ENCODE measurements around the gene GPC3.

DNA sequence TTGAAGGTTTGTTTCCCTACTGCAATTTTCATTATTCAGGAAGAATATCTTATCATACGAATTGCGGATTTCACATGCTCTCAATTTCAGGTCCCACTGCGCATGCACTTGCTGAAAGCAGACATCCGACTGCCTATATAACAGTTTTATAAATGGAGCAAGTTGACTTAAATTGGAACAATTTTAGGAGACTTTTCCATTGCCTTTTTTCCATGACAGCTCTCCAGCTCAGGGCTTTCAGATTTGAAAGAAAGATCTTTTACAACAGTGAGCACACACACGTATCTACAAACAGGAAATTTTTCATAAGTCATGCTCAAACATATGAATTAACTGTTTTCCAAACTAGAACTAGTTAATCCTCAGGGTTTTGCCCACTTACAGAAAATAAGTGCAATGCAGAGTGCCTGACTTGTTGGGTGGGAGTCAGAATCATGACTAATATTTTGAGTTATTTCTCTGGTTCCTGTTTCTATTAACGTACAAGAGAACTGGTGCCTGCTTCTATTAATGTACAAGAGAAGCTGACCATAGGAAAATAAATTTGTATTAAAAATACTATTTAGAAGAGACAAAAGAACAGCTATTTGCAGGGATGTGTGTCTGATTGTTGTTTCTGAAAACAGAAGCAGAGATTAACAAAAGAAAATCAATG, 137.9 kb downstream of the GPC3 start:
- TF ChIP-seq, protein P1, sequence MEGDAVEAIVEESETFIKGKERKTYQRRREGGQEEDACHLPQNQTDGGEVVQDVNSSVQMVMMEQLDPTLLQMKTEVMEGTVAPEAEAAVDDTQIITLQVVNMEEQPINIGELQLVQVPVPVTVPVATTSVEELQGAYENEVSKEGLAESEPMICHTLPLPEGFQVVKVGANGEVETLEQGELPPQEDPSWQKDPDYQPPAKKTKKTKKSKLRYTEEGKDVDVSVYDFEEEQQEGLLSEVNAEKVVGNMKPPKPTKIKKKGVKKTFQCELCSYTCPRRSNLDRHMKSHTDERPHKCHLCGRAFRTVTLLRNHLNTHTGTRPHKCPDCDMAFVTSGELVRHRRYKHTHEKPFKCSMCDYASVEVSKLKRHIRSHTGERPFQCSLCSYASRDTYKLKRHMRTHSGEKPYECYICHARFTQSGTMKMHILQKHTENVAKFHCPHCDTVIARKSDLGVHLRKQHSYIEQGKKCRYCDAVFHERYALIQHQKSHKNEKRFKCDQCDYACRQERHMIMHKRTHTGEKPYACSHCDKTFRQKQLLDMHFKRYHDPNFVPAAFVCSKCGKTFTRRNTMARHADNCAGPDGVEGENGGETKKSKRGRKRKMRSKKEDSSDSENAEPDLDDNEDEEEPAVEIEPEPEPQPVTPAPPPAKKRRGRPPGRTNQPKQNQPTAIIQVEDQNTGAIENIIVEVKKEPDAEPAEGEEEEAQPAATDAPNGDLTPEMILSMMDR (IDR thresholded peaks at IDR 0.05): no peak
- no peak for TF ChIP-seq EP300 (IDR thresholded peaks at IDR 0.05)
- TF ChIP-seq POLR2A (IDR thresholded peaks at IDR 0.05; ENCODE audit: low read depth): no peak

Measured in esophagus muscularis mucosa (tissue), 4 donors.